ENCODE results near the gene FARP2. TPM values are rescaled to one million over a fixed set of nuclear protein-coding genes. Genes with fewer than 3 reads are reported as not detected.

FARP2 gene
- total RNA-seq, 2 donors from 2014 or later: 30.1 to 44.2 TPM

DNA sequence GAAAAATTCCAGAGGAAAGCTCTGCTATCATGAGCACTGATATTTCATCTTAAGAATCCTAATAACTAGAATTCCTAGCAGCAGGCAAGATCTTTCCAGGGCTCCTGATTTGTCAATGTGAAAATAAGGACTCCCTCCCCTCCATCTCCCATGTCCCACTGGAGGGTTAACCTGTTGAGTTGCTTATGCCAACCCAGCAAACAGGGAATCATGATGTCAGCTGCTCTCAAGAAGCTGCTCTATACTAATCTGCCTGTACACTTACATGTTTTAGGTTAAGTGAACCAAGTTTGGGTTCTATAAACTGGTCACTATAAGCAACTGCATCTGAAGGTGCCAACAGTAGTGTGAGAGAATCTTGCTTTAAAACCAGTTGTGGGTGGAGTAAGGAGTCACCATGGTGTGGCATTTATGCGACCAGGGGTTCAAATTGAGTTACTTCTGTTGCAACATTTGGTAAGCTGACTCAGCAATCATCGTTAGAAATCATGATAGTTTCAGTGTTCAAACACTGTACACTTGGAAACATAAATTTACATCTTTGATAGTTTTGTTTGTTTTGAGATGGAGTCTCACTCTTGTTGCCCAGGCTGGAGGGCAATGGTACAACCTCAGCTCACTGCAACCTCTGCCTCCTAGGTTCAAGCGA, 98.9 kb downstream of the FARP2 start:
- Histone ChIP-seq H3K4me3 (no peak overlapping the region), H3K4me1 (peaks cover 15% of the 10 kb centered on the region), H3K27ac (no peak overlapping the region), H3K9me3 (no peaks in the 10 kb centered on the region), H3K27me3 (no peaks in the 10 kb centered on the region), H3K36me3 (replicated peaks in 1 of 2; ENCODE audit: insufficient read depth in 1 of 2, low read depth in 2 of 2) (no peaks in the 10 kb centered on the region)
- TF ChIP-seq, protein P1, sequence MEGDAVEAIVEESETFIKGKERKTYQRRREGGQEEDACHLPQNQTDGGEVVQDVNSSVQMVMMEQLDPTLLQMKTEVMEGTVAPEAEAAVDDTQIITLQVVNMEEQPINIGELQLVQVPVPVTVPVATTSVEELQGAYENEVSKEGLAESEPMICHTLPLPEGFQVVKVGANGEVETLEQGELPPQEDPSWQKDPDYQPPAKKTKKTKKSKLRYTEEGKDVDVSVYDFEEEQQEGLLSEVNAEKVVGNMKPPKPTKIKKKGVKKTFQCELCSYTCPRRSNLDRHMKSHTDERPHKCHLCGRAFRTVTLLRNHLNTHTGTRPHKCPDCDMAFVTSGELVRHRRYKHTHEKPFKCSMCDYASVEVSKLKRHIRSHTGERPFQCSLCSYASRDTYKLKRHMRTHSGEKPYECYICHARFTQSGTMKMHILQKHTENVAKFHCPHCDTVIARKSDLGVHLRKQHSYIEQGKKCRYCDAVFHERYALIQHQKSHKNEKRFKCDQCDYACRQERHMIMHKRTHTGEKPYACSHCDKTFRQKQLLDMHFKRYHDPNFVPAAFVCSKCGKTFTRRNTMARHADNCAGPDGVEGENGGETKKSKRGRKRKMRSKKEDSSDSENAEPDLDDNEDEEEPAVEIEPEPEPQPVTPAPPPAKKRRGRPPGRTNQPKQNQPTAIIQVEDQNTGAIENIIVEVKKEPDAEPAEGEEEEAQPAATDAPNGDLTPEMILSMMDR (IDR thresholded peaks at IDR 0.05): no peak
- no peak for TF ChIP-seq POLR2A (IDR thresholded peaks at IDR 0.05)
- no peak for ATAC-seq
- intact Hi-C loops (cut with DNase I): no loop called here
- DNase-seq: no peak
- WGBS, 2 donors: 38 to 70% methylated on average over 3 of the region's 3 CpGs

DNA sequence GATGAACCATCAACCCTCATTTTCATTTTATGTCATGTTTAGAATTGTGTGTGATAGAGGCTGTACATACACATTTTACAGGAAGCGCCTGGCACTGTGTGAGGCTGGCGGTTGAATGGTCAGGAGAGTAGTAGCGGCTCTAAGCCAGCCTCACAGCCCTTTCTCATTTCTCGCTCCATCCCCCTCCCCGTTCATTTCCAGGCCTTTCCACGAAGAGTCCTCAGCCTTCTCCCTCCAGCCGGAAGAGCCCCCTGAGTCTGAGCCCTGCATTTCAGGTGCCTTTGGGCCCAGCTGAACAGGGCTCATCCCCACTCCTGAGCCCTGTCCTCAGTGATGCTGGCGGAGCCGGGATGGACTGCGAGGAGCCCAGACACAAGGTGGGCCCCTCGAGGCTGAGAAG, 100.5 kb downstream of the FARP2 start:
- no peak for DNase-seq
- WGBS, 2 donors: 92 to 94% methylated on average over 10 to 11 of the region's 11 CpGs
- Histone ChIP-seq H3K27ac (no peak overlapping the region), H3K27me3 (no peaks in the 10 kb centered on the region), H3K9me3 (no peaks in the 10 kb centered on the region), H3K4me1 (peaks cover 19% of the 10 kb centered on the region), H3K4me3 (no peak overlapping the region), H3K36me3 (replicated peaks in 1 of 2; ENCODE audit: insufficient read depth in 1 of 2, low read depth in 2 of 2) (no peaks in the 10 kb centered on the region)
- intact Hi-C loops (cut with DNase I): no loop called here
- TF ChIP-seq, protein P1 (IDR thresholded peaks at IDR 0.05): no peak
- ATAC-seq: no peak

DNA sequence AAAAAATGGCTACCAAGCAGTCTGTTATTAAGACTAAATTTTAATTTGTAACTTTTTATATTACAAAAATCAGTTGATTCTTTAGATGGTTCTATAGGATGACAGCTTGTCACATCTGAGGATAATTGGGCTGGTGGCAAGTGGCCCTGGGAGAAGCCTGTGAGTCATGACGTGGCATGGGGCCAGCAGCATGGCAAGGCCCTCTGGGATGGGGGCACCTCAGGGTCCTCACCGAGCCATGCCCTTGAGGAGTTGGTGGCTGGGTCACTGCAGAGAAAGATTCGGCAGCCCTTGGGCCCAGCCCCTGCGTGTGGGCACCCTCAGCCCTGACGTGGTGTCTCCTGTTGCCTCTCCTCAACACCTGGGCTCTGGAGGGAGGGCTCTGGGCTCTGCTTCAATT, 102.6 kb downstream of the FARP2 start:
- intact Hi-C loops (cut with DNase I): no loop called here
- DNase-seq (peak in 1 of 4 donors; percentile 25), ATAC-seq (no peak)
- Histone ChIP-seq H3K4me1 (peaks cover 24% of the 10 kb centered on the region), H3K27ac (no peak overlapping the region), H3K36me3 (replicated peaks in 1 of 2; ENCODE audit: insufficient read depth in 1 of 2, low read depth in 2 of 2) (no peaks in the 10 kb centered on the region), H3K9me3 (no peaks in the 10 kb centered on the region), H3K4me3 (no peak overlapping the region), H3K27me3 (no peaks in the 10 kb centered on the region)
- 93% methylated on average over 5 of the region's 5 CpGs; no CpG with 5 or more reads in 1 of the 2 donors for WGBS, 2 donors
- TF ChIP-seq, protein P1 (IDR thresholded peaks at IDR 0.05): no peak

DNA sequence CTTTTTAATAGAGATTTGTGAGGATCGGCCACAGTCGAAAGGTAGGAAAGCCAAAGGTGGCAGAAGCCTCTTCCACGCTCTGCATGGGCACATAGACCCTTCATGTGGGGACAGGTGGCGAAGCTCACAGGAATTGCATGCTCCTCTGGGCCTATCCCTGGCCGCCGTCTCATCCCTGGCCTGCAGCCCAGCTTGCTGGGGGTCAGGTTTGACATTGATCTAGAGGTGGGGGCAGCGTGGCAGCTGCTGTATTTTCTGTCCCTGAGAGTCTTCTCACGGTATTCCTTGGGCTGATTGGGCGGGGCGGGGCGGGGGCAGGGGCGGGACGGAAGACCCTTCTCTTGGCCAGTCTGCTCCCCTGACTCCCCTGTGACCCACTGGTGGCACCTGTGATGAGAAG, 103.4 kb downstream of the FARP2 start:
- no peak for TF ChIP-seq POLR2A (IDR thresholded peaks at IDR 0.05)
- TF ChIP-seq, protein P1 (IDR thresholded peaks at IDR 0.05): no peak
- Histone ChIP-seq H3K9me3 (no peaks in the 10 kb centered on the region), H3K4me3 (no peak overlapping the region), H3K27ac (no peak overlapping the region), H3K4me1 (peaks cover 24% of the 10 kb centered on the region), H3K36me3 (replicated peaks in 1 of 2; ENCODE audit: insufficient read depth in 1 of 2, low read depth in 2 of 2) (no peaks in the 10 kb centered on the region), H3K27me3 (no peaks in the 10 kb centered on the region)
- intact Hi-C loops (cut with DNase I): no loop called here
- ATAC-seq (no peak), DNase-seq (no peak)
- WGBS, 2 donors: 93 to 99% methylated on average over 11 to 12 of the region's 13 CpGs

DNA sequence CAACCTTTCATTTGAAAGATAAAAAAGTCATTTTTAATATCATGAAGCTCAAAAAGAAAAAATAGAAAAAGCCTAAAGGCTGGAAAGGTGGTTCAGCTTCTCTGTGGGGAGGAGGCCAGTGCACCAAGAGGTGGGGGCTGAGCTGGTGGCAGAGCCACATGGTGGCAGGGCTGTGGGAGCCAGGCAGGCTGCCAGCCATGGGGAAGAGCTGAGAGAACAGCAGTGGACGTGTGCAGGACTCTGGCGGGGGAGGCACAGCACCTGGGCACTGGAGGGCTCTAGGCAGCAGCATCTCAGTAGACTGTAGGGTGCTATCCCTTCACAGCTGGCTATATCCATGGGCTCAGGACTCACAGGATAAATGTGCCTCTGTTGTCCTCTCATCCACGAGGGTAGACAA, 104.5 kb downstream of the FARP2 start:
- intact Hi-C loops (cut with DNase I): no loop called here
- ATAC-seq (no peak), DNase-seq (peak in 2 of 4 donors; percentile 28 to 30)
- H3K4me3 ChIP-seq: no peak overlapping the region
- H3K36me3 ChIP-seq (replicated peaks in 1 of 2; ENCODE audit: insufficient read depth in 1 of 2, low read depth in 2 of 2): no peaks in the 10 kb centered on the region
- peak overlapping the region in 1 of 4 donors; percentile 67 for H3K27ac ChIP-seq
- H3K4me1 ChIP-seq: peaks cover 24% of the 10 kb centered on the region
- TF ChIP-seq, protein P1 (IDR thresholded peaks at IDR 0.05): no peak
- TF ChIP-seq POLR2A (IDR thresholded peaks at IDR 0.05): no peak
- no peaks in the 10 kb centered on the region for H3K9me3 ChIP-seq
- WGBS, 2 donors: 30 to 52% methylated on average over 2 to 3 of the region's 3 CpGs
- H3K27me3 ChIP-seq: no peaks in the 10 kb centered on the region

Data from body of pancreas (tissue), 4 donors.